CD4-positive, alpha-beta T cell treated with Interleukin-2 at 100 ng/mL for 4 hours (primary cell): ENCODE data around the gene SLC35D3.
"Not testable (repeated sequence)": the region's sequence is repeated elsewhere in the genome, so short reads cannot be mapped to it uniquely, and the experiment has no call there.

Source experiments
- DNase-seq: peaks from one replicate; pipeline ENCODE4 v3.0.0-alpha.2; 2020; ENCODE audit warnings: low spot score

The SLC35D3 gene, protein sequence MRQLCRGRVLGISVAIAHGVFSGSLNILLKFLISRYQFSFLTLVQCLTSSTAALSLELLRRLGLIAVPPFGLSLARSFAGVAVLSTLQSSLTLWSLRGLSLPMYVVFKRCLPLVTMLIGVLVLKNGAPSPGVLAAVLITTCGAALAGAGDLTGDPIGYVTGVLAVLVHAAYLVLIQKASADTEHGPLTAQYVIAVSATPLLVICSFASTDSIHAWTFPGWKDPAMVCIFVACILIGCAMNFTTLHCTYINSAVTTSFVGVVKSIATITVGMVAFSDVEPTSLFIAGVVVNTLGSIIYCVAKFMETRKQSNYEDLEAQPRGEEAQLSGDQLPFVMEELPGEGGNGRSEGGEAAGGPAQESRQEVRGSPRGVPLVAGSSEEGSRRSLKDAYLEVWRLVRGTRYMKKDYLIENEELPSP

DNA sequence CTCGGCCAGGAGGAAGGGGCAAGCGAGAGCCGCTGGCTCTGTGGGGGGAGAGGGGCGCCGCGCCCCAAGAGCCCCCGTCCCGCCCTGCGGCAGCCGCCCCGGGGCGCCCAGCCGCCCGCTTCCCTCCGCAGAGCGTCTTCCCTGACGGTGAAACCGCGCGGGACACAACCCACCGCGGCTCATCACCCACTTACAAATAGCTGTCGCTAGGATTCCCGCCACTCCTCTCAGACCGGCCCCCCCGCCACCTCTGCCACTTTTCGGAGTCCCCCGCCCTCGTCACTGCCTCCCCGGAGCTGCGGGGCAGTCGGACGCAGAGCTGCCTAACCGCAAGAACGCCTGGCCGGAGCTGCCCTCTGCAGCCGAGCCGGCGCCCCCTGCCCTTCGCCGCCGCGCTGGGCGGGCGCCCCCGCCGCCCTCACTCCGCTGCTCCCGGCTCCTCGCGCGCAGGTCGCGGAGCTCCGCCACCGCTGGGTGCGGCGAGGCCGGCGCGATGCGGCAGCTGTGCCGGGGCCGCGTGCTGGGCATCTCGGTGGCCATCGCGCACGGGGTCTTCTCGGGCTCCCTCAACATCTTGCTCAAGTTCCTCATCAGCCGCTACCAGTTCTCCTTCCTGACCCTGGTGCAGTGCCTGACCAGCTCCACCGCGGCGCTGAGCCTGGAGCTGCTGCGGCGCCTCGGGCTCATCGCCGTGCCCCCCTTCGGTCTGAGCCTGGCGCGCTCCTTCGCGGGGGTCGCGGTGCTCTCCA is at the start of gene SLC35D3:
Gene SLC35D3 (plus strand): TSS at position 366 of the 749 bp plus-strand sequence. CDS start 128 bp downstream, at position 494.
- DNase-seq: no peak

DNA sequence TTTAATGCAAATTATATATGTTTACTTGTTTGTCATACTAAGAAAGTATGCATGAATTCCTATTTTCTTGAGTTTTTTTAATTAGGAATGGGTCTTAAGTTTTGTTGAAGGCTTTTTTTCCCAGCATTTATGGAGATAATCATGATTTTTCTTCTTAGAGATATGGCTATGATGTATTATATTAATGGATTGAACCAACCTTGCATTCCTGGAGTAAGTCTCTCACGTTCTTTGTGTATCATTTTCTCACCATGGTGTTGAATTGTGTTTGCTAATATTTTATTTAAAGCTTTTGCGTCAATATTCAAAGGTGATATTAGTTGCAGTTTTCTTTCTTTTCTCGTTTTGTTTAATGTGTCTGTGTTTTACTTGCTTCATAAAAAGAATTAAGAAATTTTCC is 48.4 kb upstream of the SLC35D3 start:
- DNase-seq: no peak

DNA sequence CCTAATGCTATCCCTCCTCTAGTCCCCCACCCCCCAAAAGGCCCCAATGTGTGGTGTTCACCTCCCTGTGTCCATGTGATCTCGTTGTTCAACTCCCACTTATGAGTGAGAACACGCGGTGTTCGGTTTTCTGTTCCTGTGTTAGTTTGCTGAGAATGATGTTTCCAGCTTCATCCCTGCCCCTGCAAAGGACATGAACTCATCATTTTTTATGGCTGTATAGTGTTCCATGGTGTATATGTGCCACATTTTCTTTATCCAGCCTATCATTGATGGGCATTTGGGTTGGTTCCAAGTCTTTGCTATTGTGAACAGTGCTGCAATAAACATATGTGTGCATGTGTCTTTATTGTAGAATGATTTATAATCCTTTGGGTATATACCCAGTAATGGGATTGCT is 45.6 kb upstream of the SLC35D3 start:
- DNase-seq: not testable (repeated sequence)

DNA sequence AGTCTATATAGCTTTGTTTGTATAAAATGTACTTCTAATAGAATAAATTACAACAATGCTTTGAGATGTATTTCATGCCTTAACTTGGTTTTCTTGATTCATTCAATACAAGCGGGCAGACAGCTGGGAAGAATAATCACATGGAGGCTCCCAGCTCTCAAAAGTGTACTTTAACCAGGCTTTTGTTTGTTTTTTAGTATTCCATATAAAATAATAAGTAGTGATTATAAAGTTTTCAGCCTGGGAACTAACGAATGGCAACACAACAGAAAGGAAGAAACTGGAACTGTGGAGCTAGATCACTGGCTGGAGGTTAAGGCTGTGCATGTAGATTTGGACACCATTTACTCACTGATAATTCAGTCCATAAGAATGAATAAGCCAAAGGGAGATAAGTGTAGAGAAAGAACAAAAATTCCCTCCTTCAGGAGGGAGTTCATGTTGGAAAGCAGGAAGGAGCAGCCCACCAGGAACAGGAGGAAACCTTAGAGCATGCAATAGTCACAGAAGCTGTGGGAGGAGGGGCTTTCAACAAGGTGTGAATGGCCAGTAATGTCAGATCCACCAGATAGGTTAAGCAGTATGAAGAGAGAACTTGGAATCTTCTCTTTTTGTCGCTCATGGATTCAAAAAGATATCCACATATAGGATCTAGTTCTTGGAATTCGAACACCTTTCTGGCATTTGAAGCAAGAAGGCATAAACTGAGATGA is 41.2 kb upstream of the SLC35D3 start:
- no peak for DNase-seq

DNA sequence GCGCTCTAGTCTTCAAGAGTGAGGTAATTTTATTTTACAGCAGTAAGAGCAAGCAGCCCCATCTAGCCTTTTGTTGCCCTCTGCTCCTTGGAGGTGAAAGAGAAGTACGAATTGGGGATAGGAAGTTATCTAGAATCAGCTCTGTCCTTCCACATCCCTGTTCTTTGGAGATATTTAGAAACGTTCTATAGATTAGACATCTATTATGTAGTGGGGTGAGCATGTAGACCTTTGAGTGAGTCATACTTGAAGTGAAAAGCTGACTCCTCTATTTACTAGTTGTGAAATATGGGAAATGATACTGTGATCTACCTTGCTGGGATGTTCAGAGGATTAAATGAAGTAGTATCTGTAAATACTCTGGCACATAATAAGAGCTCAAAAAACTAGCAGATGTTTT is 36.0 kb upstream of the SLC35D3 start:
- DNase-seq: no peak

DNA sequence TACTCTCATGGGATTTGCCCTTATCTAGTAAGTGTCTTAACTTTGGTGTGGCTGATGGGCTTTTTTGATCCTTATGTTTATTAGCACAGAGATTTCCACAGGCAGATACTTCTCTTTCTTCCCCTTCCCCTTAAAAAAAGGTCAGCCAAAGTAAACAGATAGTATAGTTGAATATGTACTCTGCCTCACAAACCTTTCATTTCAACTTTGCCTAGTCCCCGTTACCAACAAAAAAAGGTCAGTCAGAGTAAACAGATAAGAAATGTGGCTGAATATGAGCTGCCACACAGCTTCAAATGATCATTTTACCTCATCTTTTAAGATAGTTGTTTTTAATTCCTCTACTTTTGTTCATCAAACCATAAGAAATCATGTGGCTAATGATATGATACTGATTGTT is 34.1 kb upstream of the SLC35D3 start:
- DNase-seq: no peak

DNA sequence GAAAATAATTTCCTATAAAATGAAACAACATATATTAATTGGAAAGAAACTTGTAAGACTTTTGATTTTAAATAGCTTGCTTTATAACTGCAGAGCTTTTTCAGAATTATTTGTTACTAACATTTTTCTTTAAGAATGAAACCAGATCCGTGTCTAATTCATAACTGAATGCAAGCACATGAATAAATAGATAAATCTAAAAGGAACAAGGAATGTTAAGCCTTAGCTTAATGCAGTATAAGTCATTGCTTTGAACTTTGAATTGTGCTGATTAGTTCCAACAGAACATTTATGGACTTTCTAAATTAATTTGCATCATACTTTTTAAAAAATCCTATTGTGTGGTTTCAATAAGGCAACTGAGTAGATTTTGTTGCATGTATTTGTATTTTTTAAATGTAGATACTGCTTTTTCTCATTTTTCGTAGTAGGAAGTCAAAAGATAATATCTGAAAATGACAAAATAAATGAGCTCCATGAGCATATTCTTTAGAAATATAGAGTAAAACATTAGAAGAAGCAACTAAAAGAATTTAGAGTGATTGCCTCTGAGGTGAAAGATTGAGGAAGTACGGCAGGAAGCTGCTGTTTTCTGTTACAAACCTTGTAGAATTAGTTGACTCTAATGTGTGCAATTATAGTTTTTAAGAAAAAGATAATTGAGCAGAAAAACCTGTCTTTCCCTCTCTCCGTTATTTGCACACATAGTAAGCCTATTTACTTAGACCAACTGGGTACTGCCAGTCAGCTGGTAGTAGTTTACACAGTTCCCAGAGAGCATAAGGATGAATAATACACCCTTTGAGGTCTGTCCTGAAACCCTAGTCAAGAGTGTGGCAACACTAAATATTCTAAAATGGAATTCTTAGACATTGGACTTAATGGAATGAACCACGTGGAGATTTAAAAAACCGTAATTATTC is 32.6 kb upstream of the SLC35D3 start:
- no peak for DNase-seq

DNA sequence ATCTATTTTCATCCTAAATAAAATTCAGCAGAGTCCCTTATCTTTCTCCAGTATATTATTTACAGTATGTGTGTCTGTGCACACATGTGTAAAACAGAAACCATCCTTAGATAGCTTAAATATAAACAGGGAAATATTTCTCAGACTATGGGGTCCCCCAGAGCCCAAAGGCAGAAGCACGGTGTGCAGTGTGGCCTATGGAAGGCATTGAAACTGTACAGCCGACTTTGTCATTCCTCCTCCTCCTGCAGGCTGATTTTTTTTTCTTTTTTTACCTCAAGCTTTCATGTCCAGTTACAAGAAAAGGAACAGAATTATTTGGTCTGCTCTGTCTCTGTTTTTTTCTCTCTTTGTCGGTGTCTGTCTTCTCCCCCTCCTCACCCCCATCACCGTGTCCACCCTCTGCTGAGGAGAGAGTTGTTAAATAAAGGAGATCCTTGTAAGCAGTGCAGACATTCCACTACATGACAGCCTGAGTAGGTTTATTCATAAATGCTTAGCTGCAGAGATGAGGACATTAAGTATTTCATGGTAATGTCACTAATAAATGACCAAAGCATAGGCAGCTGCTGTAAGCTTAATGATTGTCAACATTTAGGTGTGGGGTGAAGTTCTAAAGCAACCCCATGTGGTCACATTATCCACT is 31.8 kb upstream of the SLC35D3 start:
- no peak for DNase-seq

DNA sequence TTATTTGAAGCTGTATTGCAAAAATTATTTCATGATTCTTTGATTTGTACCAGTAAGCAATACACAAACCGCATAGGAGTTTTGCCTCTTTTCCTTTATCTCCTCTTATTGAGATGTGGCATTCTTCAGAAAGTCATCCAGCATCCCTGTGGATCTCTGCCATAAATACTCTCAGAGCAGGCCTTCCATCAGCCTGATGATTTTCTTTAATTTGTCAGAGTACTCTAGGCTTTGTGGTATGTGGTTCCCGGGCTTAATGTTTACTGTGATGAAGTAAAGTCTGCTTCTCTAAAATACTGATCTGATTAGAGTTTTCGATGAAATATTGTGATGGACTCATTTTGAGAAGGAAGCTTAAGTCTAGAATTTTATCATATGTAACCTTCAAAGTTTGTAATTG is 31.1 kb upstream of the SLC35D3 start:
- no peak for DNase-seq

DNA sequence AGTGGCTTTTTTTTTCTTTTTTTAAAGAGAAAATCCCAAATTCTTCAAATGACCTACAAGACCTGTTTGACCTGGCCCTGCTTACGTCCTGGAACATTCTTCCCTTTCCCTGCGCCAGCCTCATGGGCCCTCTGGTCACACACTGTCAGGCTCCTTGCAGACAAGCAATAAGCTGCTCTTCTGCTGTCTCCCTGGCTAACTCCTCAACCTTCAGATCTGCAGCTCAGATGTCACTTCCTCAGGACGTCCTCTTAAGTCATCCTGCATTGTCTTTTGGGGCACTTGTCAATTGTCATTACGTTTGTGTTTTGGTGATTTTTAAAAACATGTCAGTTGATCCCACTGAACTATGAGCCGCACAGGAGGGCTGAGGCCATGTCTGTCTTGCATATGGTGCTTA is 28.9 kb upstream of the SLC35D3 start:
- DNase-seq: no peak

DNA sequence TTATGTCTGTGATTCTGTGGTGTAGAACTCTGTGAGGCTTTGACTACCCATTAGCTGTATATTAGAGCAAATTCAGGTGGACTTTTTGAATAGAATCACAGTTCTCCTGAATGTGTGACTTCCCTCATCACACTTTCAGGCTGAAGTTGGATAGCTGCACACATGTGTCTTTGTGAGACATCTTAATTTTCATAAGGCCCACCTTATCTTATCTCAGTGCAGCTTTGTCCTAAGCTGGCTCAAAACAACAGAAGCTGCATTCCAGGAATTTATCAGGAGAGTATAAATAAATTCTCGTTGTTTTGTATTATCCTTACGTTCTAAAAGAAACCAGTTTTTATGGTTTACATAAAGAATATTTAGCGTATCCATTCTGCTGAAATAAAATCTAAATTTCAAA is 26.2 kb upstream of the SLC35D3 start:
- no peak for DNase-seq

DNA sequence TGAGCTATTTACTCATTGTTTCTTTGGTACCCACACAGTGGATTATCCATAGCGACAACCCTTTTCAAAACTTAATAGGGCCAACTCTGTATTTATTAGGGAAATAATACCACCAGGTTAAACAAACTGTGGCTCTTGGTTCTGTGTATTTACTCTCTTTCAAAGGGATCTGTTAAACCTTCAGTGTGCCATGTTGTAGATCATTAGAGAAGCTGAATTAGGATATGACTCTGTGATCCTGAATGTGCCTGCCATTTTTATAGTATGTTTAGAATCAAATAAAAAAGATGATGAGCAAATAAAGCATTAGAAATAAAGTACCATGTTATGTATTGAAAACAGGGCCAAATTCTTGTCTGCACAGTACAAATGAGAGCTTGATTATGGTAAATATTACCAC is 25.0 kb upstream of the SLC35D3 start:
- no peak for DNase-seq

DNA sequence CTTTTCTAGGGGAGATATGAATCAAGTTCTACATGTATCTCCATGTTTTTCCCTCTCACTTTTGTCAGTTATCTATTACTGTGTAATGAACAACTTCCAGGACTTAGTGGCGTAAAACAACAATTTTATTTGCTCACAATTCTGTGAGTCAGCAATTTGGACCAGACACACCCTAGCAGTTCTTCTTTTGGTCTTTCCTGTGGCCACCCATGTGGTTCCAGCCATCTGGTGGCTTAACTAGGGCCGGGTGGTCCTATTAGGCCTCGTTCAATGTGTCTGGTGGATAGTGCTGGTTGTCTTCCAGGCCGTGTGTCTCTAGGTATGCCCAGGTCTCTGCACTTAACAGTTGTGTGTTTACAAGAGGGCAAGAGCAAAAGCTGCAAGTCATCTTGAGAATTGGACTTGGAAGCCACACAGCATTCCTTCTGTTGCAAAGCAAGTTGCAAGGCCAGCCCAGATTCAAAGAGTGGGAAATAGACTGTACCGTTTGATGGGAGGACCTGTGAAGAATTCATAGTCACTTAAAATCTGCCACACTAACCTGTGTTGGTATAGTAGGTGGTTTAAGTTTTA is 20.8 kb upstream of the SLC35D3 start:
- DNase-seq: no peak

DNA sequence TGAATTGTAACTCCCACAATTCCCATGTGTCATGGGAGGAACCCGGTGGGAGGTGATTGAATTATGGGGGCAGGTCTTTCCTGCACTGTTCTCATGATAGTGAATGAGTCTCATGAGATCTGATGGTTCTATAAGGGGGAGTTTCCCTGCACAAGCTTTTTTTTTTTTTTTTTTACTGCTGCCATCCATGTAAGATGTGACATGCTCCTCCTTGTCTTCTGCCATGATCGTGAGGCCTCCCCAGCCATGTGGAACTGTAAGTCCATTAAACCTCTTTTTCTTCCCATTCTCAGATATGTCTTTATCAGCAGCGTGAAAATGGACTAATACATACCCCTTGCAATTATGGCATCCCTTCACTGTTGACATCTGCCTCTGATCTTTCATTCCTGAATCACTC is 17.6 kb upstream of the SLC35D3 start:
- DNase-seq: not testable (repeated sequence)

DNA sequence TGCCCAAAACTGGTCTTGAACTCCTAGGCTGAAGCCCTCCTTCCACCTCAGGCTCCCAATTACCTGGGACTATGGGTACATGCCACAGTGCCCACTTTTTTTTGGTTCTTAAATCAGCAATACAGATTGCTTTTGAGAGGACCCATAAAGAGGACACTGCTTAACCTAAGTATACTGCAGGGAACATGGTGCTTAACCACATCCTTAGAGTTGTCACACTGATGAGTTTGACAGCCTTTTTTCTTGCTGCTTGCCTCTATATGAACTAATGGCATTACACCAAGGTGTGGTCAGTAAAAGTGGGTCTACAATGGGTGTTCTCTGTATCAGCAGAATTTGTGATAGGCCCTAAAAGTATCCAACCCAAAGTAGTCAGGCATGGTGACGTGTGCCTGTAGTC is 7.2 kb upstream of the SLC35D3 start:
- DNase-seq: no peak

DNA sequence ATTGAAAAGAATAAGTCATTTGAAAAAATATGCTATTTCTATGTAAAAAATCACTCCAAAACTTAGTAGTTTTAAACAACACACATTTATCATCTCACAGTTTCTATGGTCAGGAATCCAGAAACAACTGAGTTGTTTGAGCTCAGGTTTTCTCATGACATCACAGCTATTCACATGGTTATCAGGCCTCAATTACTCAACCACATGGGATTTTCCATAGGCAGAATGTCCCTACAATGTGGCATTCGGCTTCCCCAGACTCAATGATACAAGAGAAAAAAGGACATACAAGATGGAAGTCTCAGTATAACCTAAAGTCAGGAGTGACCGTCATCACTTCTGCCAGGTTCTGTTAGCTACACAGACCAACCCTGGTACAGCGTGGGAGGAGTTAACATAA is 3.4 kb upstream of the SLC35D3 start:
- DNase-seq: no peak

DNA sequence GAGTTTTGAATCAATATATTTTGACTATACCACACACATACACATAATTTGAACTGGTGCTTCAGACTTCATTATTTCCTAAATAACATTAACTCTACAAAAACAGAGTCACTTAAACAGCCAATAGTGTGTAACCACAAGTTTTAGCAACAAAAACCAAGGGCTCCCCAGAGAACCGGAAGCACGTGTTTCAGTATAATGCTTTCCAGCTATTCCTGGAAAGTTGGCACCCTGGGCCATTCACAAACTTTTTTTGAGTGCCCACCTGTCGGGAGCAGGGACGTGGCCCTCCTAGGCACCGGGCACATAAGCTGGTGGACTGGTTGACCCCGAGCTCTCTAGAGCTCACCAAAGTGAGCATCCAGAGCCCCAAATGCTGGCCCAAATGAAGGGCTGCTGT is 1.9 kb upstream of the SLC35D3 start:
- DNase-seq: no peak

DNA sequence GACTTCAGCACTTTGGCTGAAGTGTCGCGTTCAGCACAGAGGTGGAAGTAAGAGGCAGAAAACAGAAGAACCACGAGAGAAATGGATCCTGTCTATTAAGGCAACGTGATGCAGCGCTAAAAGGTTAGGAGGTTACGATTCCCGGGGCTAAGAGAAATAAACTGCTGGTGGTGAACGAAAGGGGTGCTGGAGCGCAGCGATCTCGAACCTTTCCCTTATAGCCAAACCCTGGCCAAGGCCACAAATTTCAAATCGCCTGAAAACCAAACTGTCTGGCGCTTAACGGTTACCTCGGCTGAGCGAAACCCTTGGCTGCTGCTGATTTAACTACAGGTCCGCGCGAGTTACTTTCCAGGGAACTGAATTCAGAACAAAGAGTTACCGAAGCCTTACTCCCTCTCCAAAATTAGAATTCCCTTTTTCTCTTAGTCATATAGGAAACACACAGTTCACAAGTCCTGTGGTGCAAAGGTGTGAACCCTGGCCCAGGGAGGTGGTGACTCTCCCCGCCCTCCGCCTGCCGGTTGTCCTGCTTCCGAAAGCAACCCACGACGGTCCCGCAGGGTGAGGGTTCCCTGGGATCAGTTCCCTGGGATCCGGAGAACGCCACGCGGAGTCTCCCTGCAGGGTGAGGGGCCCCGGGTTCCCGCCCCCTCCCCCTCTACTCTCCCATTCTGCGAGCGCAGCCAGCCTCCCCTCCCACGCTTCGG is 1.3 kb upstream of the SLC35D3 start:
- DNase-seq: no peak

DNA sequence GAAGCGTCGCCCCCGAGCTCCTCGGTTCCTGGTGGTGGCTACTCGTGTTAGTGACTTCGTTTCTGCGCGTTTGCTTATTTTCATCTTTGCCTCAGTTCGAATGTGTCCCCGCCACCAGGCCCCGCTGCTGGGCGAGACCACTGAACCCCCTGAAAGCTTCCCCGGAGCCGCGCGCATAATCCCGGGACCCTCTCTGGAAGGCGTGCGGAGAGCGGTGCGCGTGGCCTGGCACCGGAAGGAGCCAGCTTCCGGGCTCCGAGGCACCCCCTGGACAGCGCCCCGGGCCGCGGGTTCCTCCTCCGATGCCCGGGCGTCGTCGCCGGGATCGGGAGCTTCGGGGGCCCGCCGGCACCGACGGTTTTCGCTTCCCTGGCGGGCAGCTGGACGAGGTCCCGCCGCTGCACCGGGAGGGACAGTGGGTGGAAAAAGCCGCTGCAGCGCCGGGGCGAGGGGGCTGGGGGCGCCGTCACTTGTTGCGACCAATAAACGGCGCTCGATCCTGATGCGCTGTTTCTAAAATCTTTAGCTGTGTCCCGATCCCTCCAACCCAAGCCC is 643 bp upstream of the SLC35D3 start:
- DNase-seq: no peak

DNA sequence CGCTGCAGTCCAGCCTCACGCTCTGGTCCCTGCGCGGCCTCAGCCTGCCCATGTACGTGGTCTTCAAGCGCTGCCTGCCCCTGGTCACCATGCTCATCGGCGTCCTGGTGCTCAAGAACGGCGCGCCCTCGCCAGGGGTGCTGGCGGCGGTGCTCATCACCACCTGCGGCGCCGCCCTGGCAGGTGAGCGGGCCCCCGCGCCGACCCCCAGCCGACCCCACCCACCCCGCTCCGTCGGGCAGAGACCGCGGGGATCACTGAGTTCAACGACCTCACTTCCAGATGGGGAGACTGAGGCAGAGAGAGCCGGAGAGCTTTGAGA is 545 bp downstream of the SLC35D3 start:
- no peak for DNase-seq
